NT2/D1 (cell line): Measurements from ENCODE around the gene PADI4.

Source experiments
- SUZ12 ChIP-seq: IDR thresholded peaks from 2 replicates; pipeline ENCODE4 v1.6.1; 2011; ENCODE audit not compliant: insufficient read length, insufficient read depth; ENCODE audit errors: extremely low read depth
- YY1 ChIP-seq: IDR thresholded peaks from 2 replicates; pipeline ENCODE4 v1.6.1; 2011; ENCODE audit not compliant: insufficient read length, insufficient read depth
- ZNF274 ChIP-seq: IDR thresholded peaks from 2 replicates; pipeline ENCODE4 v1.6.1; 2011; ENCODE audit warnings: mild to moderate bottlenecking, low read depth, low read length

DNA sequence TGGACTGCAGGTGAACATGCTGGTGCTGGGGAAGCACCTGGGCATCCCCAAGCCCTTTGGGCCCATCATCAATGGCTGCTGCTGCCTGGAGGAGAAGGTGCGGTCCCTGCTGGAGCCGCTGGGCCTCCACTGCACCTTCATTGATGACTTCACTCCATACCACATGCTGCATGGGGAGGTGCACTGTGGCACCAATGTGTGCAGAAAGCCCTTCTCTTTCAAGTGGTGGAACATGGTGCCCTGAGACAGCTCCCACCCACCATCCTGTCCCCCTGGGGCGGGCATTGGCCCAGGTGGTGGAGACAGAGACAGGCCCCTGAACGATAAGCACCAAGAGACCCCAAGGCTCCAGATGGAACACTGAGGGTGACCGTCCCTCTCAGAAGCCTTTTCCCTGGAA lies 25.2 kb upstream of the PADI4 start:
- no peak for TF ChIP-seq YY1
- TF ChIP-seq ZNF274 = no peak
- no peak for TF ChIP-seq SUZ12
